Measurements from ENCODE around the gene RIMS4.
A peak's percentile ranks its signal among the peaks of the same experiment; 100 is the strongest.

The RIMS4 gene

GRCh38 chr20:44752099-44752931, 58.0 kb downstream of the RIMS4 start:
- Histone ChIP-seq H3K27me3 (ENCODE audit: insufficient read depth, low read depth) (peaks cover 18% of the 10 kb centered on the region; the same call in 1 of the 2 replicates), H3K27ac (no peak overlapping the region), H3K9ac (no peak overlapping the region), H3K4me1 (ENCODE audit: low read depth, poor library complexity, severe bottlenecking) (peaks cover 12% of the 10 kb centered on the region), H4K20me1 (ENCODE audit: insufficient read depth) (no peaks in the 10 kb centered on the region), H3K4me2 (no peak overlapping the region), H3K4me3 (IDR thresholded peaks at IDR 0.05; ENCODE audit: insufficient read depth, low read depth, low read length) (no peak overlapping the region), H2AFZ (ENCODE audit: low read depth) (no peak overlapping the region), H3K36me3 (ENCODE audit: insufficient read depth) (no peaks in the 10 kb centered on the region), H3K79me2 (ENCODE audit: insufficient read depth, low read depth) (no peaks in the 10 kb centered on the region)
- no peak for TF ChIP-seq CTCF (conservative IDR thresholded peaks at IDR 0.05; ENCODE audit: low read depth, low read length)

DNA sequence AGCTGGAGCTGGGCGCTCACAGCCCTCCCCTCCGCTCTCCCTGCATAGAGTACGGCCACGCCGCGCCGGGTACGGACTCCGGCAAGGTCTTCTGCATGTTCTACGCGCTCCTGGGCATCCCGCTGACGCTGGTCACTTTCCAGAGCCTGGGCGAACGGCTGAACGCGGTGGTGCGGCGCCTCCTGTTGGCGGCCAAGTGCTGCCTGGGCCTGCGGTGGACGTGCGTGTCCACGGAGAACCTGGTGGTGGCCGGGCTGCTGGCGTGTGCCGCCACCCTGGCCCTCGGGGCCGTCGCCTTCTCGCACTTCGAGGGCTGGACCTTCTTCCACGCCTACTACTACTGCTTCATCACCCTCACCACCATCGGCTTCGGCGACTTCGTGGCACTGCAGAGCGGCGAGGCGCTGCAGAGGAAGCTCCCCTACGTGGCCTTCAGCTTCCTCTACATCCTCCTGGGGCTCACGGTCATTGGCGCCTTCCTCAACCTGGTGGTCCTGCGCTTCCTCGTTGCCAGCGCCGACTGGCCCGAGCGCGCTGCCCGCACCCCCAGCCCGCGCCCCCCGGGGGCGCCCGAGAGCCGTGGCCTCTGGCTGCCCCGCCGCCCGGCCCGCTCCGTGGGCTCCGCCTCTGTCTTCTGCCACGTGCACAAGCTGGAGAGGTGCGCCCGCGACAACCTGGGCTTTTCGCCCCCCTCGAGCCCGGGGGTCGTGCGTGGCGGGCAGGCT, 60.1 kb downstream of the RIMS4 start:
- no peak overlapping the region for H2AFZ ChIP-seq (ENCODE audit: low read depth)
- no peaks in the 10 kb centered on the region for H4K20me1 ChIP-seq (ENCODE audit: insufficient read depth)
- H3K9ac ChIP-seq = no peak overlapping the region

GRCh38 chr20:44748005-44748370, 62.4 kb downstream of the RIMS4 start:
- Histone ChIP-seq H3K4me3 (IDR thresholded peaks at IDR 0.05; ENCODE audit: insufficient read depth, low read depth, low read length) (no peak overlapping the region), H4K20me1 (ENCODE audit: insufficient read depth) (no peaks in the 10 kb centered on the region), H3K9ac (no peak overlapping the region), H3K79me2 (ENCODE audit: insufficient read depth, low read depth) (no peaks in the 10 kb centered on the region), H2AFZ (ENCODE audit: low read depth) (no peak overlapping the region), H3K27ac (no peak overlapping the region), H3K27me3 (ENCODE audit: insufficient read depth, low read depth) (peaks cover 29% of the 10 kb centered on the region), H3K4me1 (ENCODE audit: low read depth, poor library complexity, severe bottlenecking) (peaks cover 26% of the 10 kb centered on the region), H3K4me2 (peak overlapping the region; percentile 46; the same call in 1 of the 2 replicates), H3K36me3 (ENCODE audit: insufficient read depth) (no peaks in the 10 kb centered on the region)
- no peak for TF ChIP-seq CTCF (conservative IDR thresholded peaks at IDR 0.05; ENCODE audit: low read depth, low read length)

More for the DNA sequence above, 60.1 kb downstream of the RIMS4 start:
- H3K27me3 ChIP-seq (ENCODE audit: insufficient read depth, low read depth) = peaks cover 27% of the 10 kb centered on the region
- no peaks in the 10 kb centered on the region for H3K36me3 ChIP-seq (ENCODE audit: insufficient read depth)
- H3K4me3 ChIP-seq (IDR thresholded peaks at IDR 0.05; ENCODE audit: insufficient read depth, low read depth, low read length) = no peak overlapping the region
- peaks cover 26% of the 10 kb centered on the region for H3K4me1 ChIP-seq (ENCODE audit: low read depth, poor library complexity, severe bottlenecking)
- no peaks in the 10 kb centered on the region for H3K79me2 ChIP-seq (ENCODE audit: insufficient read depth, low read depth)
- no peak for TF ChIP-seq CTCF (conservative IDR thresholded peaks at IDR 0.05; ENCODE audit: low read depth, low read length)
- no peak overlapping the region for H3K4me2 ChIP-seq
- H3K27ac ChIP-seq = no peak overlapping the region

- Histone ChIP-seq H3K27ac (peak overlapping the region; percentile 20; the same call in 1 of the 2 replicates), H3K4me2 (peak overlapping the region; percentile 46), H3K9ac (no peak overlapping the region), H3K4me1 (ENCODE audit: low read depth, poor library complexity, severe bottlenecking) (peaks cover 26% of the 10 kb centered on the region), H3K27me3 (ENCODE audit: insufficient read depth, low read depth) (peaks cover 30% of the 10 kb centered on the region), H4K20me1 (ENCODE audit: insufficient read depth) (no peaks in the 10 kb centered on the region), H3K79me2 (ENCODE audit: insufficient read depth, low read depth) (no peaks in the 10 kb centered on the region), H3K4me3 (IDR thresholded peaks at IDR 0.05; ENCODE audit: insufficient read depth, low read depth, low read length) (no peak overlapping the region), H2AFZ (ENCODE audit: low read depth) (peak overlapping the region; percentile 38; the same call in 1 of the 2 replicates), H3K36me3 (ENCODE audit: insufficient read depth) (no peaks in the 10 kb centered on the region)
- TF ChIP-seq CTCF (conservative IDR thresholded peaks at IDR 0.05; ENCODE audit: low read depth, low read length) = peak; percentile 96
Measured at GRCh38 chr20:44747166-44748004, 63.0 kb downstream of the RIMS4 start.
